HG02623 (cell line): Measurements from ENCODE around the gene C11orf97.
A peak's percentile ranks its signal among the peaks of the same experiment; 100 is the strongest.
"Not testable (repeated sequence)": the region's sequence is repeated elsewhere in the genome, so short reads cannot be mapped to it uniquely, and the experiment has no call there.

Source experiments
- ATAC-seq: cut with Tn5 transposase; IDR thresholded peaks from one replicate; pipeline ENCODE4 v1.9.1; 2021; ENCODE audit warnings: moderate library complexity; ENCODE audit not compliant: unreplicated experiment

Gene C11orf97

GRCh38 chr11:94511932-94512781, at the start of gene C11orf97:
Gene C11orf97, plus strand, starts transcription at chr11:94512461. Its CDS starts 68 bp downstream, at chr11:94512529.
- ATAC-seq, result peak; percentile 84

- ATAC-seq, result peak; percentile 85
These were observed 42.8 kb upstream of the C11orf97 start for GRCh38 chr11:94469416-94469815.

- peak; percentile 80 for ATAC-seq
These were observed 39.1 kb upstream of the C11orf97 start for GRCh38 chr11:94472916-94473799.

GRCh38 chr11:94477624-94478023, 34.6 kb upstream of the C11orf97 start:
- no peak for ATAC-seq

- no peak for ATAC-seq
These were observed 30.9 kb upstream of the C11orf97 start for GRCh38 chr11:94481342-94481741.

- no peak for ATAC-seq
These were observed 26.2 kb upstream of the C11orf97 start for GRCh38 chr11:94486068-94486467.

GRCh38 chr11:94493281-94494125, 18.8 kb upstream of the C11orf97 start, which contains the start of the genes ANKRD49 and MRE11:
Gene ANKRD49, plus strand, starts transcription at chr11:94493984. Its CDS starts 2,710 bp downstream, at chr11:94496694.
Gene MRE11, minus strand, starts transcription at chr11:94493844. Its CDS starts 1,043 bp downstream, at chr11:94492801.
- peak; percentile 100 for ATAC-seq

- ATAC-seq, result peak; percentile 49
These were observed 18.1 kb upstream of the C11orf97 start for GRCh38 chr11:94494126-94494680.

GRCh38 chr11:94500181-94500580, 12.1 kb upstream of the C11orf97 start:
- no peak for ATAC-seq

GRCh38 chr11:94501522-94501921, 10.7 kb upstream of the C11orf97 start:
- no peak for ATAC-seq

- no peak for ATAC-seq
These were observed 7.5 kb upstream of the C11orf97 start for GRCh38 chr11:94504689-94505293.

- ATAC-seq, result not testable (repeated sequence)
These were observed 5.7 kb upstream of the C11orf97 start for GRCh38 chr11:94506513-94506912.

GRCh38 chr11:94507485-94507884, 4.8 kb upstream of the C11orf97 start:
- ATAC-seq, result no peak

- ATAC-seq, result no peak
These were observed 830 bp downstream of the C11orf97 start for GRCh38 chr11:94513091-94513490.

GRCh38 chr11:94515398-94515797, 3.1 kb downstream of the C11orf97 start:
- ATAC-seq, result no peak

GRCh38 chr11:94516725-94517124, 4.5 kb downstream of the C11orf97 start:
- no peak for ATAC-seq

- no peak for ATAC-seq
These were observed 6.0 kb downstream of the C11orf97 start for GRCh38 chr11:94518300-94518699.

GRCh38 chr11:94519478-94520084, 7.3 kb downstream of the C11orf97 start:
- no peak for ATAC-seq

GRCh38 chr11:94521684-94522083, 9.4 kb downstream of the C11orf97 start:
- no peak for ATAC-seq
